HG03280 (cell line): ENCODE measurements around the gene FANCG.
A peak's percentile ranks its signal among the peaks of the same experiment; 100 is the strongest.

Experiments
- ATAC-seq: cut with Tn5 transposase; IDR thresholded peaks from one replicate; pipeline ENCODE4 v1.9.1; 2021; ENCODE audit warnings: mild to moderate bottlenecking, moderate library complexity; ENCODE audit not compliant: unreplicated experiment

The FANCG gene

DNA sequence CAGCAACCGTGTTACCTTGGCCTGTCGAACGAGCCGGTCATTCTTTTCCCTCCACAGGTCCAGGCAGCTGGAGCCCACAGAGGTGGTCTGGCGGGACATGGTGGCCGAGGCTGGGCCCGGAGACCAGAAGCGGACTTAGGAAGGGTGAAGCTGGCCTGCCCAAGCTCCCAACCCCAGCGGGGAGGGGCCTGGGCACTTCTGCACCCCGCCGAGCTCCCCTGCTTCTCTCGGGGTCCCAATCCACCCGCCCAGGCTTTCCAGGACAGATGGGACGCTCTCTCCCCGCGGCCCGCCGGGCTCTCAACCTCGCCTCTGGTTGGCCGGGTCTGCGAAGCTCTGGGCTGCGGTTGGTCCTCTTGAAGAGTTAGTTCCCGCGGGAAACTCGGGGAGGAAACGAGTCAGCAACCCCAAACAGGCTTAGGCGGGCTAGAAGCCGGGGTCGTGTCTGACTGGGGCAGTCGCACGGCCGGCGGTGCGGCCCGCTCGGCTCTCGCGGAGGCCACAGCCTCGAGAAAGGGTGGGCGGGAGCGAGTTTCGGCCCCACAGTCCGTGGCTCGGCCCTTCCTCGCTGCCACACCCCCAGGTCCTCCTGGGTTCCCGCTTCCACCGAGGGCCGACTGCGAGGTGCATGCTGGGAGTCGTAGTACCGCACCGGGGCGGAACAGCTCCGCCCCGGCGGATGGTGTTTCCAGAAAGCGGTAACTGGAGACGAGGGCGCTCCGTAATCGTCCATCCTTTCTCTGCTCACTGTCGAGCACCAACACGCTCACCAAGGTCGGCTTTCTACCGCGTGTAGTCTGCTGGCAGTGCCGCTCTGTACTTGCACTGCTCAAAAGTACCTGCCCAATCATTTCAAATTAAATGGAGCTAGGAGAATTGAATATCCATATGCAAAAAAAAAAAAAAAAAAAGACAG, at the start of gene FANCG:
Gene FANCG (minus strand): TSS at position 517 of the 916 bp plus-strand sequence. CDS start 418 bp downstream, at position 99.
- ATAC-seq: peak; percentile 90

DNA sequence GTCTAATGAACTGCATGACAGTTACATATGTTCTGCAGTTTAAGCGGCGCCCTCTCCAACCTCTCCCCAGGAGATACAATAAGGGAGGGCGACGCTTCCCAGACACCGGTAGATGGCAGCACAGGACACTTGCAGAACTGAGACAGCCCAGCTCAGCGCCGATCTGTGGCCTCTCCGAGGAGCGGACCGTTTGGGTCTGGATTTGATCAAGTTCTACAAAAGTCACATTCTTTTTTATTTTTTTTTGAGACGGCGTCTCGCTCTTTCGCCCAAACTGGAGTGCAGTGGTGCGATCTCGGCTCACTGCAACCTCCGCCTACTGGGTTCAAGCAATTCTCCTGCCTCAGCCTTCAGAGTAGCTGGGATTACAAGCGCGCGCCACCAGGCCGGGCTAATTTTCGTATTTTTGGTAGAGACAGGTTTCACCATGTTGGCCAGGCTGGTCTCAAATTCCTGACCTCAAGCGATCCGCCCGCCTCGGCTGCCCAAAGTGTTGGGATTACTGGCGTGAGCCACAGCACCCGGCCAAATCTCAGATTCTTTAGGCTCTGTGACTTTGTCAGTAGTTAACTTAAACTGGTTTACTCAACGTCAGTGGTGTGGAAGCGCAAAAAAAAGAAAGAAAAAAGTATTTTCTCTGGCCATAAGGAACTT, 37.3 kb upstream of the FANCG start:
- ATAC-seq: peak; percentile 47

DNA sequence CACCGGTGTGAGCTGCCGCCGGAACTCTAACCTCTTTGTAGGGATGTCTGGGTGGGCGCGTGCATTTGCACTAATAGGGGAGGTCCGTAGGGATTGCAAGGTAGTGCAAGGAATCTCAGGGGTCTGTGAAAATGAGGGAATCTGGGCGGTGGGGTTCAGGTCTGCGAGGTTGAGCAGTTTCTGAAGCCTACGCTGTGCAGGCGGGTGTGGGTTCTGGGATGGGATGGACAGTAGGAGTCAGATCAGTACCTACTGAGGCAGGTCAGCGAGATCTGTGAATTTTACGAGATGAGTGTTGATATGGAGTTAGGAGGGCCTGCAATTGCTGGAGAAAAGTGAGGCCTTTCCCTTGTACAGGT, 36.8 kb upstream of the FANCG start:
- no peak for ATAC-seq

DNA sequence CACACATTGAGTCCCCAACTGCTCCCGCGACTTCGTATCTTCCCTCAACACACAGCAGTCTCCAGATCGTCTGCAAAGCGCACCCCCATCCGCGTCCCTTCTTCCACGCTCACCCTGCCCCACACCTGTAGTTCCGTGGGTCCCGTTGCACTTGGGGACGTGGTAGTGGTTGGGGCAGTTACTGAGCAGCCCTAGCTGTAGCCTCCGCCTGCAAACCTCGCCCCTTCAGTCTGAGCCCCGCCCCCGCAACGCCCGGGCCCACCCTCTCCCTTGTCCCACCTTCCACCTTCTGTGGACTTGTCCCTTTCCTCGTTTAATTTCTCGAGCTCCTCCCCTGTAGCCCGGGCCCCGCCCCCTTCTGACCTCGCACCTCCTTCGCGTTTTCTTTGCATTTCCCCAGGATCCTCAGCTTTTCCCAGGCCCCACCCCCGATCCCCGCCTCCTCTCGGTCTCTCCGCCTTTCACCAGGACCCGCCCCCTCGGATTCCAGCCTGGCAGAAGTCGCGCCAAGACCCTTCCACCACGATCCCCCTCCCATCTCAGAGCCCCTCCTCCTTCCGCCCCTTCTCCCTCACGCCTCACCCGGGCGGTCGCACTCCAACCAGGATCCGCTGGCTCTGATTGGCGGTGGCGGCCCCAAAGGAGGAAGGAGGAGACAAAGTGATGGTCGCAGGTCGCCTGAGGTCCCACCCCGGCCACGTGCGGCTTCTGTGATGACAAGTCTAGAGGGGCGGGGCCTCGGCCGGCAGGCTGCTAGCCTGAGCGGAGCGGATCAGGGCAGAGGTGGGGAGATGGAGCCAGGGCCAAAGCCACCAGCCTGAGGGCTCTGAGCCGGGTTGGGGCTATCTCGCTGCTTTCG, 36.2 kb upstream of the FANCG start, which contains the start of gene ATOSB:
Gene ATOSB (minus strand): TSS at position 183 of the 859 bp plus-strand sequence. CDS start 7,588 bp downstream, outside the sequence.
- ATAC-seq: peak; percentile 59

DNA sequence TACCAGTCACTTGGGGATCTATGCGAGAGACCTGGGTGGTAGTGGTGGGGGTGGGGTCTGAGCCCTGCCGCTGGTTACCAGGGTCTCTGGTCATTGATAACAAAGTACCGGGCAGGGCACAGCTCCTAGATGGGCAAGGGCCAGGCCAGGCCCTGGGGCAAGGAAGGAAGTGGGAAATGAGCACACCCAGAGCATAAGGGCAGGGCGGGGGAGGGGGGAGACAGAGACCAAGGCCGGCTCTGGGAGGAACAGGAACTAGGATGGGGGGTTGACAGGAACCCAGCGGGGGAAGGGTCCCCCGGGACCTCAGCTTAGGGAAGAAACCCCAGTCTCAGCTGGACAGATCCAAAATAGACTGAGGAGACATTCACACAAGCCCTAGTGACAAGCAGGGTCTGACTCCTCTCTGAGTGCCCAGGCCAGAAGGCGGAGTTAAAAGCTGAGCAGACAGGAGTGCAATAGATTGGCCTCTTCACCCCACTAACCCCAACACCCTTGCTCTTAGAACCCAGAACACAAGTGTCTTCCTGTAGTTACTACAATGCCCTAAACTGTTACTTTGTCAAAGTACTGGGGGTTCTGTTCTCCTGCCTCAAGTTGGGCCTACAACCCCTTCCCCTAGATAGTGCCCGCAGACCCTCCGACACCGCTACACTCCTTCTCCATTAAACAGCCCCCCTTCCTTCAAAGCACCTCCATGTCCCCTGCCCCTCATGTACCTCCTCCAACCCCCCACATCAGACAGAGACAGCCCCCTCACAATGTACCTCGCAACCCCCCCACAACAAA, 35.3 kb upstream of the FANCG start:
- no peak for ATAC-seq

DNA sequence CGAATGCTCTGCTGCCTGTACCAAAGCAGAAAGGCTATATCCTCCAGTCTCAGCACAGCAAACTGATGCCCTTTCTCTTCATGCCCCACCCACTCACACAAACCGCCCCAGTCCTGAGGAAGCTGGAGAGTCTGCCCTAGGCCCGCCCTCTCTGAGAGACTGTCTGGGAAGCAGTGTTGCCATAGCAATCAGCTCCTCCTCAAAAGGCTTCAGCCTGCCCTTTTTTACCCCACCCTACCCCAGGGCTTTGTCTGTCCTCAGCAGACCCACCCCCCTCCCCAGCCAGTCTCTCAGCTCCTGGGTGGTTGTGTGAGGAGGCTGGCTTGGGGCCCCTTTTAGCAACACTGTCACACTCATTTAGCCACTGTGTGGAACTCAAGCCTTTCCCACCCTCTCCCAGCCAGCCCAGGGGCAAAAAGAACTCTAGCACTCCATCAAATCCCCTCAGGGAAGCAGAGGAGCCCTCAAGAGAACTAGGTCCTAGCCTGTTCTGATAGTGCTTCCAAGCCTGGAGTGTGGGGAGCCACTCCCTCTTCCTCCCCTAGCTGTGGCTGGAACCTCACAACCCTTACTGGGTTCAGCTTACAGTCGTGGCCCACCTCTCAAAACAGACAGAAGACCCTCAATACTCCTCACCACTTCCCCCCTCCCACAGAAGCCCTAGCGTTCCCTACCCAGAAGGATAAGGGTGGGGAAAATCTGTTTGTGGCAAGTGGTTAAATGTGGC, 34.5 kb upstream of the FANCG start:
- ATAC-seq: no peak

DNA sequence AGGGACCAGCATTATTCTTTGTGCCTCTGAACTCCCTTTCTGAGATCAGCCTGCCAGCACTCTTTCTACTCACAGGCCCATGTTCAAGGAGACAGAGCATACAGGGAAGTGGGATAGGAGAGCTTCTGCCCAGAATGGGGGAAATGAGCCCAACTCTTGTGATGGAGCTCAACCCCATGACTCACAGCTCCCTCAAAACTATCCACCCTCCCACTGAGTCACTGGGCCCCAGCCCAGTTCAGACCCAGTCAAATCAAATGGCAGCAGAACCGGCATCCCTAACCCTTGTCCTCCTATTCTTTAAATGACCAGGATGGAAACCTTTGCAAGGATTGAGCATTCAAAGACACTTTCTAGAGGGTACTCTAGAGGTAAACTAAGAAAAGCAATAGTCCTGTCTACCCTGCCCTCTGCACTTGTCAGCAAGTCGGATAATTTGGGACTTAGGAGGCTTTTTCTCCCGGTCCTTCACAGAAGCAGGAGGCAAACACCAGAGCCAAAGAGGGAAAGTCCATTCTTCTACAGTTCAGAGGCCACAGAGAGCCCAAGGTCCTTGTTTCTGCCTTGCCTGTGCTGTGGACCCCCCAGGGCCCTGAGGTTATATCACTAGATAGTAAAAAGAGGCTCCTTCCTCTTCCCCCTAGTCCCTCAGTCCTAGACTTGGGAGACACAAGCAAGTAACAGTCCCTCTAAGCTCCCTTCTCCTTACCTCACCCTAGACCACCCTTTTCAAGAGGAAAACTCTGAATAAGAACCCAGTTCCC, 32.7 kb upstream of the FANCG start:
- ATAC-seq: no peak

DNA sequence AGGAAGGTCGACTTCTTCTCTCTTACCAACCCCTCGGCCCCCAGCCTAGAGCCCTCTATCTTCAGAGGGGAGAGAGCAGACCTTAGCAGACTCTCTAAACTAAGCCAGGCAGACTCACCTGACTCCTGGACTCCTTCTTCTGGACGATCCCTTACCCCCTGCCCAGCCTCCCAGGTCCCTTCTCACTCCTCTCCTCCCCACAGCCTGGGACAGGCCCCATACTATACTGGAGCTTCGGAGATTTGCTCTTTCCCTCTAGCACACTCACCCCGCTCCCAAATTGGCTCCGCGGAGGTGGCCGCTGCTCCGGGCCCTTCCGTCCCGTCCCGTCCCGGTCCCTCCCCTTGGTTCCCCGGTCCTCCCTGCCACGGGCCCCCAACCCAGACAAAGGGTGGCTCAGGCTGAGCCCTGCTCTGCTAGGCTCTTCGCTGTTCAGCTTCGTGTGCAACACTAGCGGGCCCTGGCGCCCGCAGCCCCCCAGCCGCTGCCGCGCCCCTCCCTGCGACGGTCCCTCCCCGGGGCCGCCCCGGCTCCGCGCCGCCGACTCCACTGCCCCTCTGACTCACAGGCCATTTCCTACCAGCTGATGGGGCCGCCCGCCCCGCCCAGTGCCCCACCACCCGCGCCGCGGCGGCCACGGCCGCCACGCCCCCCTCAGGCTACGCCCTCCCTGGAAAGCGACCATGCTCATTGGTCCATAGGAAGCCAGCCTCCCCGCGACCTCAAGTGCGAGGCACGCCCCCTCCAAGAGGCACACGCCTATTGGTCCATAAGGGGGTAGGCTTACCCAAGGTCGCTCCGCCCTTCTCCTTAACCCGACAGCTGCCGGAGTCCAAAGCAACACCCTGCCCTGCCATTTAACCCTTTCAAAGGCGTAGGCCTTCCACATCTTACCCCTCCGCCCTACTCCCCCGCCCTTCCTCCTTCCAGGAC, 31.5 kb upstream of the FANCG start:
- peak; percentile 78 for ATAC-seq

DNA sequence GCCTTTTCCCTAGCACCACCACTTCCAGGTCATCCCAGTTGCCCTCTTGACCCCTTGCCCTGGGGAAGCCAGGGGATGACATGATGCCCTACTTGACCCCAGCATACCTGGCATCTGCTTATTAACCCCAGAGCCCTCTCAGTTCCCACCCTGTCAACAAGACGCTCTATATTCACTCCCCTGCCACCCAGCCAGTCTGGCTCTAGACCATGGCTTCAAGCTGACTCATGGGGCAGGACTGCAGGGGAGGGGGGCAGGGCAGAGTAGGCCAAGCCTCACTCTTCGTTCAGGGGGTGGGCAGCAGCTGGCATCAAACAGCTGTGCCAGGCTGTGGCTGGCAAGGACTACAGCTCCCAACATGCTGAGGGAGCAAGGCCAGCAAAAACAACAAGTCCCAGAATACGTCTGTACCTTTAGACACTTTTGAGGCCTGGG, 30.6 kb upstream of the FANCG start:
- no peak for ATAC-seq

DNA sequence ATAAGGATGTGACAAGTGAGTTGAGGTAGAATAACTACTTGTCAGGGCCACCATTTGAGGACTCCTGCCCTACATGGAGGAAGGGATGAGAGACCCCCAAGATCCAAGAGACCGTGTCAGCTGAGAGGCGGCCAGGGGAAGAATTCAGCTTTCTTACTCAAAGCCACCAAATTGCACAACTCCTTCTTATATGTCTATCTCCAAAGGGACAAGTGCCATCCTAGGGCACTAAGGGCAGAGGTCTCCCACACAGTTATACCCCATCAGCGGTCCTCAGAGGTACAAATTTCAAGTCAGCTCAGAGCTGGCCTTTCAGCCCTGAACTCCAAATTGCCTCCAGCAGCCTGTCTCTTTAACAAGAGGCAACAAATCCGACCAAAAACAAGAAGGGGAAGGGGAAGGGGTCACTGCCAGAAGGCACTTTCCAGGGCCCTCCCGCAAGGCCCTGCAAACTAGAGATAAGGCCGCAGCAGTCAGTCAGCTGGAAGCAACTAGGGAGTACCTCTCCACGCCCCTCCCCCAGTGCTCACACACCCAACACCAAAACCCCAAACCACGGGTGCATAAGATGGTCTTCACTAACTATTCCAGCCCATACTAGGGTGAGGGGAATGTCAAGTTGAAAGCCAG, 29.3 kb upstream of the FANCG start:
- no peak for ATAC-seq

DNA sequence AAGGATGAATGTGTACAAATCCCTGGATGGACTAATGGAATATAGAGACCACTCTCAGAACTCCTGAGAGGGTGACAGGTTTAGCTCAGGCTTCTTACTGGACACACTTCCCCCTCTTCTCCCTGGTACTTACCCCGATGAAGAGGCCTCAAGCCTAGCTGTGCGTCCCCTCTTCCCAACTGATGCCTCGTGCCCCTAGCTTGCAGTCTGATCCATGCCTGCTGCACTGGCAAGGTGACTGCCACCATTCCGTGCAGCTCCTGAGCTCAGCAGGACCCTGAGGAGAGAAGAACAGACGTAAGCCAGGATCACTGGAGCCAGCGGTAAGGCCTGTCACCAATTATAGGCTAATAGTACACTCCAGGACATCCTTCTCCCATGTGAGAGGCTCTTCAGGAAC, 28.7 kb upstream of the FANCG start:
- ATAC-seq: no peak

DNA sequence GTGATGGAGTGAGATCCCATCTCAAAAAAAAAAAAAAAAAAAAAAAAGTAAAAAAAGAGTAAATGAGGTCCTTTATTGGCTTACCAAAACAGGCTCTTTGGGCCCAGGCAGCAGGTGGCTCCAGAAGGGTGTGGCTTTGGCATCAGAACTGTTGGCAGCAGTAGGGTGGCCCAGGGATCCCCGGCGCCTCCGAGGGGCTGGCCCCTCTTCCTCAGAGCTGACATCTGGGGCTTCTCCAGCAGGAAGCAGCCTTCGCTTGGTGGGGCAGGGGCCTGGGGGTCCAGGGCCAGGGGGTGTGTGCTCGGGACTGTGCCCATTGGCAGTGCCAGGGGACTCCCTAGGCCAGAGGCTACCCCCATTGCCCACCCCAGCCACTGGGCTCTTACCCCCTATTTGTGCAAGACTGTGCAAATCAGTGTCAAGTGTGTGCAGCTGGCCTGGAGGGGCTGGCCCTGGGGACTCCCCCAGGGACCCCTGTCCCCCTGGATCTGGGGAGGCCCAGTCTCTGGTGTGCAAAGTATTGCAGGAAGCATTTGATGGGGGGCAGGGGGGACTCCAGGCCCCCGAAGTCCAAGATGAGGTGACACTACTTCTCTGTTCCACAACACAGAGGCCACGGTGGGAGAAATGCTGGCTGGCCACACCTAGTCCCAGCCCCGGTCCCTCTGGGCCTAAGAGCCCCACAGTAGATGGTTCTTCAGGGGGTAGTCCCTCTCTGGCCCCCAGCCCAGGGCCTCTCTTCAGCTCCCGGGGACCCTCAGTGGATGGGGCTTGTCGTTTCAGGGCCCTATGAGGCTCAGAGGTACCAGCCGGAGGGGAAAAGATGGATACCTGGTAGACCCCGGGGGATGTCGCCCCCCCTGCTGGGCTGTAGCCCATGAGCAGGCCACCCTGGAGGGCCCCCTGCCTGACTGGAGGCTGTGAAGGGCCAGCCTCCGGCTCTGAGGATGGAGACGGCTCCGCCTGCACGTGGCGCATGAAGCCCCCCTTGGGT, 27.9 kb upstream of the FANCG start:
- no peak for ATAC-seq

DNA sequence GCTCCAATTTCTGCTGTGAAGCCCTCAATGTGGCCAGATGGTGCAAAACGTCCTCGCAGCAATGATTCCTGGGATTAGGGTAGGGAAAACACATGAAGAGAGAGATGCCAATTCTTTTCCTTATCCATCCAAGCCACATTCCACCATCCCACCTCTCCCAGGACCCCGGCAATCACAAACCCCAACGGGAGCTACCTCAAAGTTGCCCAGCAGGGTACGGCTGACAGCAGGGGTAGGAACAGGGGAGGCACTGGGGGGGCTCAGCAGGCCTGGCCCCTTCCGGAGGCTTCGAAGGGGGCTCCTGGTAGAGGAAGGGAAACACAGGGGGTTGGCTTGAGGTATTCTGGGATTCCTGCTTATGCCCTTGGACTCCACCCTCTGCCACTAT, 26.6 kb upstream of the FANCG start:
- no peak for ATAC-seq

DNA sequence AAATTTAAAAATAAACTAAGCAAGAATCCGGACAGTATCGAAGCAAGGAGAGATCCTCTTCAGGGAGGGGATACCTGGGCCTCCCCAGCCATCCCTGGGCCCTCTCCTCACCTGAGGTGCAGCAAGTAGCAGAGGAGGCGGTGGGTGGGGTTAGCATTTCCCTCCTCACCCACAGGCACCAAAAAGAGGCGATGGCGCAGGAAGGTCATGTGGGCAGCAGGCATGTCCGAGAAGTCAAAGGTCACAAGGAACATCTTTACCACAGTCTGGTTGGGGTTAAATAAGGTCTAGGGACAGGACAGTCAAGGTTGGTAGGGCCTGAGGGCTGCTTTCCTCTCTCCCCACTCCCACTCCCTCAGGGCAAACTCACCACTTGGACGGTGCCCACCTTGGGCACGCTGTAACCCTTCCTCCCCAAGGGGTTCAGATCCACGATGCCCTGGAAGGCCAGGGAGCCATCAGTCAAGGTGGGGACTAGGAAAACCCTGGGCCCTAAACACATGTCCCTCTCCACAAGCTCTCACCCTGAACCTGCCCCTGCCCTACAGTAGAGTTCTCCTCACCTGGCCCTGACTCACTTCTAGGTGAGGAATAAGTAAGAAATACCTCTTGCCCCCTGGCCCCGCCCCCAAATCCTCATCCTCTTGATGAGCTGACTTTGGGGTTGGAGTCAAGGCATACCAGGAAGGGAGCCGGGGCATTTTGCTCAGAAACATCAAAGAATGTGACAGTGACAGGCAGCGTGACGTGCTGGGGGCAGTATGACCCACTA, 26.0 kb upstream of the FANCG start:
- no peak for ATAC-seq

DNA sequence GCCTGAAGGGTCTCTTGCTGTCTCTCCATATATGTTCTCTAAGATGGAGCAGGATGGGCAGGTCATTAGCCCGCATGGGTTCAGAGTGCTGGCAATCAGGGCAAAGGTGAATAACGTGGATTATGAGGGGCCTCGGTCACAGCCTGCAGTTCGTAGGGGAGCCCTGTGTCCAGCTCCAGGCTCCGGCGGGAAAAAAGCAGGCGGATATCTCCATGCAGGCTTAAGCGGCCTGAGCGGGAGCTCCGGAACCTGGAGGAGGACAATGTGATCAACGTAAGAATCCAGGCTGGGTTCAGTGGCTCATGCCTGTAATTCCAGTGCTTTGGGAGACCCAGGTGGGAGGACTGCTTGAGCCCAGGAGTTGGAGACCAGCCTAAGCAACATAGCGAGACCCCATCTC, 25.4 kb upstream of the FANCG start:
- no peak for ATAC-seq

DNA sequence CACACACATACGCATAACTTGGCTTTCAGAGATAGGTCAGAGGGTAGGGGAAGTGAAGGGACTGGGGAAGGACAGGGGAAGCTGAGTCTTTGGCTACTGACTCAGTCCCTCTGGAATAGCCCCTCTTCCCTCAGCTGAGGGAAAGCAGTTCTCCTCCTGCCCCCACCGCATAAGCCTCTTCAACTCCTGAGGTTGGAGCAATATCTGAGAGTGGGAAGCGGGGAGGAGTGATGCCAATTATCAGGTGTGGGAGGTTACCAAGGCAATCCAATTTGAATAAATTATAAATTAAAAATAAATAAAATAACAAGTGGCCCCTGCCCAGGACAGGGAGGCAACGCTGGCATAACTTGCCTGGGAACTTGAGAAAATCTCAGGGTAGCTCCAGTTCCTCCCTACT, 24.8 kb upstream of the FANCG start:
- ATAC-seq: no peak
